NB4 (cell line): ENCODE measurements around the gene PSMB1.

Experiments
- DNase-seq: peaks from one replicate; pipeline ENCODE4 v3.0.0; 2010; ENCODE audit warnings: low read depth
- H3K4me3 ChIP-seq: one replicate; pipeline ENCODE4 v1.5.1; 2011; ENCODE audit warnings: mild to moderate bottlenecking, low read depth, low read length, moderate library complexity
- MAX ChIP-seq: IDR thresholded peaks from 2 replicates; pipeline ENCODE4 v1.6.1; 2011; ENCODE audit warnings: low read depth, low read length
- MYC ChIP-seq: IDR thresholded peaks from 2 replicates; pipeline ENCODE4 v1.6.1; 2011; ENCODE audit warnings: low read depth, low read length
- POLR2A ChIP-seq: IDR thresholded peaks from 2 replicates; pipeline ENCODE4 v1.6.1; 2011; ENCODE audit warnings: mild to moderate bottlenecking; ENCODE audit not compliant: insufficient read length; ENCODE audit errors: extremely low read depth
- TF ChIP-seq, protein P1 (sequence below): IDR thresholded peaks from one replicate; pipeline ENCODE4 v1.5.1; 2012; ENCODE audit warnings: low read depth, low read length

Gene PSMB1

GRCh38 chr6:170552765-170553533, at the start of gene PSMB1:
Gene PSMB1 (minus strand): TSS chr6:170553307. CDS start chr6:170553242, 65 bp downstream.
- H3K4me3 ChIP-seq, result peak within 1 kb of the TSS; percentile 96
- TF ChIP-seq MAX (peak; percentile 59; the same call in 1 of the 2 replicates), MYC (peak; percentile 77; the same call in 1 of the 2 replicates), POLR2A (peak; percentile 95)
- TF ChIP-seq, protein P1, sequence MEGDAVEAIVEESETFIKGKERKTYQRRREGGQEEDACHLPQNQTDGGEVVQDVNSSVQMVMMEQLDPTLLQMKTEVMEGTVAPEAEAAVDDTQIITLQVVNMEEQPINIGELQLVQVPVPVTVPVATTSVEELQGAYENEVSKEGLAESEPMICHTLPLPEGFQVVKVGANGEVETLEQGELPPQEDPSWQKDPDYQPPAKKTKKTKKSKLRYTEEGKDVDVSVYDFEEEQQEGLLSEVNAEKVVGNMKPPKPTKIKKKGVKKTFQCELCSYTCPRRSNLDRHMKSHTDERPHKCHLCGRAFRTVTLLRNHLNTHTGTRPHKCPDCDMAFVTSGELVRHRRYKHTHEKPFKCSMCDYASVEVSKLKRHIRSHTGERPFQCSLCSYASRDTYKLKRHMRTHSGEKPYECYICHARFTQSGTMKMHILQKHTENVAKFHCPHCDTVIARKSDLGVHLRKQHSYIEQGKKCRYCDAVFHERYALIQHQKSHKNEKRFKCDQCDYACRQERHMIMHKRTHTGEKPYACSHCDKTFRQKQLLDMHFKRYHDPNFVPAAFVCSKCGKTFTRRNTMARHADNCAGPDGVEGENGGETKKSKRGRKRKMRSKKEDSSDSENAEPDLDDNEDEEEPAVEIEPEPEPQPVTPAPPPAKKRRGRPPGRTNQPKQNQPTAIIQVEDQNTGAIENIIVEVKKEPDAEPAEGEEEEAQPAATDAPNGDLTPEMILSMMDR, result no peak
- peak; percentile 97 for DNase-seq

- H3K4me3 ChIP-seq, result no peak overlapping the region
- DNase-seq, result no peak
- TF ChIP-seq POLR2A, result no peak
- TF ChIP-seq, protein P1, result no peak
- no peak for TF ChIP-seq MYC
- no peak for TF ChIP-seq MAX
Observed at GRCh38 chr6:170597278-170597677, 44.2 kb upstream of the PSMB1 start.

DNA sequence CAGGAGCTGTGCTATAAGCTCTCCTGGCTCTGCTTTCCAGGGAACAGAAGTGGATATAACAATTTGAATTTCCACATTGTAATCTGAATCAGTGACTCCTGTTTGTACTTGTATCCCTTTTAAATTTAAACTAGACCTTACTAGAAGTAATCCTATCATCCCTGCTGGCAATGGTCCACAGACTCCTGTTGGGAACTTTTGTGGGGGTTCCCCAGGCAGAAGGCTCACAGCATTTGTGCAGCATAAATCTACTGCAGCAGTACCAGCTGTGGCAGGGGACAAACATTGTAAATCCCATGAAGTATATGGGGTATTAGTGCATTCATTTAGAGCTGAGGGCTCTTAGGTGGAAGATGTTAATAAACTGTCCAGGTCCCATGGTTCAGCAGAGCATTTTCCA, 43.3 kb upstream of the PSMB1 start:
- H3K4me3 ChIP-seq, result no peak overlapping the region
- DNase-seq, result no peak
- no peak for TF ChIP-seq MAX
- TF ChIP-seq MYC, result no peak
- no peak for TF ChIP-seq POLR2A
- TF ChIP-seq, protein P1, result no peak

- H3K4me3 ChIP-seq, result no peak overlapping the region
- DNase-seq, result no peak
- TF ChIP-seq MYC, result no peak
- TF ChIP-seq, protein P1, result no peak
- no peak for TF ChIP-seq POLR2A
- TF ChIP-seq MAX, result no peak
Observed at GRCh38 chr6:170590725-170591124, 37.6 kb upstream of the PSMB1 start.

DNA sequence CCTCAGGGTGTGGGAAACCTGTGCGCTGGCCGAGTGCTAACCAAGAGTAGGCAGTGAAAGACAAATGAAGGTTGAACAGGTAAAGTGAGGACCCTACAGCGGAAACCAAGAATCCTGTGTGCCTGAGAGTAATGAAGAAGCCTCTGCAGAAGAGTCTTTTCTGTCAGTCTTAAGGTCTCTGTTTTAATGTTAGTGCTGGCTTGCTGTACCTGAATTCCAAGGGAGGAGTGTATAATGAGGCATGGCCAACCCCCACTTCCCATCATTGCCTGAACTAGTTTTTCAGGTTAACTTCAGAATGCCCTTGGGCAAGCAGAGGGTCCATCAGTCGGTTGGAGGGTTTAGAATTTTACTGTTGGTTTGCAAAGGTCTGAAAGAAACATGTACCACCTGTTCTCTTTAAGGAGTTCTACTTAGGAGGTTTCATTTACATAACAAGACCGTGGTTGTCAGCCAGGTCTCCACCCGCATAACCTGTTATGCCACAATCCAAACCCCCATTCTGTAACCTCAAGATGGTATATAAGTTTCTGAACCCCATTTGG, 31.9 kb upstream of the PSMB1 start:
- peak overlapping the region; percentile 88 for H3K4me3 ChIP-seq
- peak; percentile 18 for DNase-seq
- TF ChIP-seq, protein P1, result no peak
- TF ChIP-seq POLR2A (no peak), MYC (no peak), MAX (no peak)
